Measurements from ENCODE around the gene ZNF655. TPM values are rescaled to one million over a fixed set of nuclear protein-coding genes. Genes with fewer than 3 reads are reported as not detected.

The ZNF655 gene
- total RNA-seq, 1 donor from 2014 or later, result 31.5 TPM

- DNase-seq (ENCODE audit: low read depth), result peak; percentile 60
- H3K4me3 ChIP-seq (ENCODE audit: low read depth, low read length), result peak within 1 kb of the TSS; percentile 74
- TF ChIP-seq, protein P1, sequence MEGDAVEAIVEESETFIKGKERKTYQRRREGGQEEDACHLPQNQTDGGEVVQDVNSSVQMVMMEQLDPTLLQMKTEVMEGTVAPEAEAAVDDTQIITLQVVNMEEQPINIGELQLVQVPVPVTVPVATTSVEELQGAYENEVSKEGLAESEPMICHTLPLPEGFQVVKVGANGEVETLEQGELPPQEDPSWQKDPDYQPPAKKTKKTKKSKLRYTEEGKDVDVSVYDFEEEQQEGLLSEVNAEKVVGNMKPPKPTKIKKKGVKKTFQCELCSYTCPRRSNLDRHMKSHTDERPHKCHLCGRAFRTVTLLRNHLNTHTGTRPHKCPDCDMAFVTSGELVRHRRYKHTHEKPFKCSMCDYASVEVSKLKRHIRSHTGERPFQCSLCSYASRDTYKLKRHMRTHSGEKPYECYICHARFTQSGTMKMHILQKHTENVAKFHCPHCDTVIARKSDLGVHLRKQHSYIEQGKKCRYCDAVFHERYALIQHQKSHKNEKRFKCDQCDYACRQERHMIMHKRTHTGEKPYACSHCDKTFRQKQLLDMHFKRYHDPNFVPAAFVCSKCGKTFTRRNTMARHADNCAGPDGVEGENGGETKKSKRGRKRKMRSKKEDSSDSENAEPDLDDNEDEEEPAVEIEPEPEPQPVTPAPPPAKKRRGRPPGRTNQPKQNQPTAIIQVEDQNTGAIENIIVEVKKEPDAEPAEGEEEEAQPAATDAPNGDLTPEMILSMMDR (conservative IDR thresholded peaks at IDR 0.05; ENCODE audit: low read depth, low read length), result no peak
Observed at GRCh38 chr7:99551767-99552463, 6.5 kb upstream of the ZNF655 start, which contains the start of gene FAM200A. FAM200A (minus strand) TSS chr7:99552114; CDS start chr7:99548407, 3,707 bp downstream.

GRCh38 chr7:99553039-99553438 is 5.4 kb upstream of the ZNF655 start:
- H3K4me3 ChIP-seq (ENCODE audit: low read depth, low read length), result no peak overlapping the region
- TF ChIP-seq, protein P1 (conservative IDR thresholded peaks at IDR 0.05; ENCODE audit: low read depth, low read length), result no peak
- DNase-seq (ENCODE audit: low read depth), result no peak

DNA sequence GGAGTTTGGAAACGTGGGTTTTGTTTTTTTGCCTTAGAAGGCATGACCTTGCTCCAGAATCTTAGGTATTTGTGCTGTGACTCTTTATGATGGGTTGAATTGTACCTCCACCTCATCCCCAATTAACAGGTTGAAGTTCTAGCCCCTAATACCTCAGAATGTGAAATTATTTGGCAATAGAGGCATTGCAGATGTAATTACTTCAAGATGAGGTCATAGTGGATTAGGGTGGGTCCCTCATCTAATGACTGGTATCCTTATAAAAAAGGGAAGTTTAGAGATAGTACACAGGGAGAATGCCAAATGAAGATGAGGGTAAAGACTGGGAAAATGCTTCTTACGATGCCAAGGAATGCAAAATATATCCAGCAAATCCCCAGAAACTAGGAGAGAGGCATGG is 3.5 kb upstream of the ZNF655 start:
- no peak for DNase-seq (ENCODE audit: low read depth)
- TF ChIP-seq, protein P1 (conservative IDR thresholded peaks at IDR 0.05; ENCODE audit: low read depth, low read length), result no peak

DNA sequence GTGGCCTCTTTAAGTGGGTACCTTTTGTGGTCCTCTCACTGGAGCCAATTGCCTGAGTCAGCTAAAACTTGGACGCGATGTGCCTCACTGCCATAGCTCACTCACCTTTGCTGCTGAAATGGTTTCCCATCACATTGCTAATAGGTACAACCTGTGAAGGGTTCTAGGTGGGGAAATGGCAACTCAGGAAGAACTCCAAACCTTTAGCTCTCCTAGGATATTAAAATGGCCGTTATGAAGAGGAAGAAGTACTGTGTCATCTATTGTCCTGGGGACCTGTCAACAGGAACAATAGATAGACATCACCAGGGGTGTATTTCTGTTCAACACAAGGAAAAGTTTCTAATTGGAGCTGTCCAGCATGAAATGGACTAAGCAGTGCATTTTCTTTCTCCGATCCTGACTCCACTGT is 1.2 kb upstream of the ZNF655 start:
- H3K4me3 ChIP-seq (ENCODE audit: low read depth, low read length), result peak overlapping the region; percentile 97
- no peak for DNase-seq (ENCODE audit: low read depth)
- TF ChIP-seq, protein P1 (conservative IDR thresholded peaks at IDR 0.05; ENCODE audit: low read depth, low read length), result no peak

More for the DNA sequence above, 3.5 kb upstream of the ZNF655 start:
- no peak overlapping the region for H3K4me3 ChIP-seq (ENCODE audit: low read depth, low read length)

GRCh38 chr7:99557940-99558305 is 519 bp upstream of the ZNF655 start:
- TF ChIP-seq, protein P1 (conservative IDR thresholded peaks at IDR 0.05; ENCODE audit: low read depth, low read length), result no peak
- peak overlapping the region; percentile 97 for H3K4me3 ChIP-seq (ENCODE audit: low read depth, low read length)
- DNase-seq (ENCODE audit: low read depth), result no peak

GRCh38 chr7:99559175-99559915 is 903 bp downstream of the ZNF655 start:
- peak overlapping the region; percentile 97 for H3K4me3 ChIP-seq (ENCODE audit: low read depth, low read length)
- no peak for DNase-seq (ENCODE audit: low read depth)
- TF ChIP-seq, protein P1 (conservative IDR thresholded peaks at IDR 0.05; ENCODE audit: low read depth, low read length), result no peak
